Breast epithelium (tissue), 3 donors: ENCODE data around the gene ADGB.

Source experiments
- POLR2A ChIP-seq: fragments of 450-650 bp; IDR thresholded peaks from one replicate; pipeline ENCODE4 v1.6.1; 2016; ENCODE audit warnings: antibody characterized with exemption, mild to moderate bottlenecking, moderate library complexity
- POLR2AphosphoS5 ChIP-seq, 3 donors: sonication (generic); formaldehyde crosslinking; IDR thresholded peaks; one replicate each; pipeline ENCODE4 v1.6.1; 2017; ENCODE audit warnings: antibody characterized with exemption in 3 of 3
- TF ChIP-seq, protein P1 (sequence below), 3 donors: fragments of 450-650 bp; IDR thresholded peaks; one replicate each; pipeline ENCODE4 v1.5.1; 2016 to 2017; ENCODE audit warnings: antibody characterized with exemption in 3 of 3, mild to moderate bottlenecking in 3 of 3, moderate library complexity in 3 of 3

GRCh38 chr6:146587459-146587858 is 11.3 kb upstream of the ADGB start:
- TF ChIP-seq, protein P1, sequence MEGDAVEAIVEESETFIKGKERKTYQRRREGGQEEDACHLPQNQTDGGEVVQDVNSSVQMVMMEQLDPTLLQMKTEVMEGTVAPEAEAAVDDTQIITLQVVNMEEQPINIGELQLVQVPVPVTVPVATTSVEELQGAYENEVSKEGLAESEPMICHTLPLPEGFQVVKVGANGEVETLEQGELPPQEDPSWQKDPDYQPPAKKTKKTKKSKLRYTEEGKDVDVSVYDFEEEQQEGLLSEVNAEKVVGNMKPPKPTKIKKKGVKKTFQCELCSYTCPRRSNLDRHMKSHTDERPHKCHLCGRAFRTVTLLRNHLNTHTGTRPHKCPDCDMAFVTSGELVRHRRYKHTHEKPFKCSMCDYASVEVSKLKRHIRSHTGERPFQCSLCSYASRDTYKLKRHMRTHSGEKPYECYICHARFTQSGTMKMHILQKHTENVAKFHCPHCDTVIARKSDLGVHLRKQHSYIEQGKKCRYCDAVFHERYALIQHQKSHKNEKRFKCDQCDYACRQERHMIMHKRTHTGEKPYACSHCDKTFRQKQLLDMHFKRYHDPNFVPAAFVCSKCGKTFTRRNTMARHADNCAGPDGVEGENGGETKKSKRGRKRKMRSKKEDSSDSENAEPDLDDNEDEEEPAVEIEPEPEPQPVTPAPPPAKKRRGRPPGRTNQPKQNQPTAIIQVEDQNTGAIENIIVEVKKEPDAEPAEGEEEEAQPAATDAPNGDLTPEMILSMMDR (IDR thresholded peaks at IDR 0.05): no peak
- no peak for TF ChIP-seq POLR2A
- no peak for TF ChIP-seq POLR2AphosphoS5 (IDR thresholded peaks at IDR 0.05)
